Stimulated activated CD8-positive, alpha-beta memory T cell treated with anti-CD3 and anti-CD28 coated beads, Interleukin-15, amount 100 ng/mL, for 24 hours (primary cell): Measurements from ENCODE around the gene TAF1.
"Not testable (repeated sequence)": the region's sequence is repeated elsewhere in the genome, so short reads cannot be mapped to it uniquely, and the experiment has no call there.

Experiments used
- DNase-seq: peaks from one replicate; pipeline ENCODE4 v3.0.0-alpha.2; 2020; ENCODE audit warnings: low read depth

The TAF1 gene

DNA sequence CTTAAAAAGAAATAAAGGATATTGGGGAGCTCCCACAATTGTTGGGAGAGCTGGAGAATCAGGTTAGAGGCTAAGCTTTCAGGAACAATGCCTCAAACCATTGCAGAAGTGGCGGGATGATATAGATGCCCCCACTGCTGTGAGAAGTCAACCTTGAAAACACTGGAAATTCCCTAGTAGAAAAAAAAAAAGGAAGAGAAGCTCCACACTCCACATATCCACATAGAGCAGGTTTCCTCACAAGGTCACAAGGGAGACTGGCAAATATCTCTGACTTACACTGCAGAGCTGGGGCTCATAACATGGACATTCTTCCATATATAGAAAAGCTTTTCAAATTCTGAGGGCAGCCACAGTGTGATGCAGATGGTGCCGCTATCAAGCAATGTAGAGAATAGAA lies 144.0 kb downstream of the TAF1 start:
- DNase-seq = no peak

DNA sequence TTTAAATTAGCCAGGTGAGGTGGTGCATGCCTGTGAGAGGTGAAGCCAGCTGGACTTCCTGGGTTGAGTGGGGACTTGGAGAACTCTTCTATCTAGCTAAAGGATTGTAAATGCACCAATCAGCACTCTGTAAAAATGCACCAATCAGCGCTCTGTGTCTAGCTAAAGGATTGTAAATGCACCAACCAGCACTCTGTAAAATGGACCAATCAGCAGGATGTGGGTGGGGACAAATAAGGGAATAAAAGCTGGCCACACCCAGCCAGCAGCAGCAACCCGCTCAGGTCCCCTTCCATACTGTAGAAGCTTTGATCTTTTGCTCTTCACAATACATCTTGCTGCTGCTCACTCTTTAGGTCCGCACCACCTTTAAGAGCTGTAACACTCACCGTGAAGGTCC lies 147.6 kb downstream of the TAF1 start:
- DNase-seq = not testable (repeated sequence)

DNA sequence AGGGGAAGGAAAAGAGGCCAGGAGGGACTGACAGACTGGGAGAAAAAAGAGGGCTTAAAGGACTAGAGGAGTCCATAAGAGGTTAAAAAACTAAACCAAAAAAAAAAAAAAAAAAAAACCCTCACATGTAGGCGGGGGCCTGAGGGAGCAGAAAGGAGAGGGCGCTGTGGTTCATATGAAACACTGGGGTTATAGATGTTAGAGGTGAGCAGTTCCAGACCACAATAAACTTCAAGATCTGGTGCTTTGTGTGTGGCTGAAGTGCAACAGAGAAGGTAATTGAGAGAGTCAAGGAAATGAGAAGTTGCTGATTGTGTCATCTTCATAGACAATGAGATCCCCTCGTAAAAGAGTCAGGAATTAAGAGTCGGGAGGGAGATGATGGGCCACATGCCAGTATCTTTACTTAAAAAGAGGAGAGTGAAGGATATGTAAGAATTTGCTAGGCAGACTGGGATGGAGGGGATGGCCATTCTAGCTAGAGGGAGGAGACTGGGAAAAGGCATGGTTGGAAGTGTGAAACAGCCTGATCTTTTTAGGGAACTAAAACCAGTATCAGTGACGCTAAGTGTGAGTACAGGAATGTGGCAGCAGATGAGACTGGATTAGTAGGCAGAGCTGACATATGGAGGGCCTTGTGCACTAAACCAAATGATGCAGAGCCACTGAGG lies 148.3 kb downstream of the TAF1 start:
- no peak for DNase-seq

DNA sequence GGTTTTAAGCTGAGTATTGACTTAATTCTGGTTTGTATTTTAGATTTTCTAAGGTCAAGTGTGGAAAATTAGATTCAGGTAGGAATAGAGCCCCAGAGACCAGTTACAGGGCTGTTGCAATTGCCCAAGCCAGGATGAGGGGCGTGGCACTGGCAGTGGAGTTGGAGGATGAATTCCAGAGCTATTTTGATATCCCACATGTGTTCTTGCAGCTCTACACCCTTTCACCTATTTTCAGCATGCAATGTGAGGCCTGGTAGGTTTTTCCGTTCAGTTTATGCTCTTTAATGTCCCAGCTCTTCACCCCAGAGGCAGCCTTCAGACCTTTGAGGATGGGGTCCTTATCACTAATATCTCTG lies 148.9 kb downstream of the TAF1 start:
- DNase-seq = no peak
